Immature natural killer cell (primary cell): ENCODE measurements around the gene TRIB2. TPM values are rescaled to one million over a fixed set of nuclear protein-coding genes. Genes with fewer than 3 reads are reported as not detected.
A peak's percentile ranks its signal among the peaks of the same experiment; 100 is the strongest.

Experiments
- DNase-seq, 3 donors: peaks; one replicate each; pipeline ENCODE4 v3.0.0; 2022; ENCODE audit warnings: mixed read lengths in 1 of 3
- H3K27ac Mint-ChIP-seq, 6 donors: one replicate each; pipeline ENCODE4 v1.8.0; 2020; ENCODE audit warnings: mixed read lengths in 6 of 6, mild to moderate bottlenecking in 5 of 6, inconsistent platforms in 4 of 6, moderate library complexity in 3 of 6
- H3K27me3 Mint-ChIP-seq, 3 donors: one replicate each; pipeline ENCODE4 v1.8.0; 2020 to 2021; ENCODE audit warnings: low read depth in 3 of 3, mild to moderate bottlenecking in 3 of 3, mixed read lengths in 3 of 3, moderate library complexity in 3 of 3, inconsistent platforms in 1 of 3
- H3K36me3 Mint-ChIP-seq, 3 donors: one replicate each; pipeline ENCODE4 v1.8.0; 2020; ENCODE audit warnings: mixed read lengths in 3 of 3, inconsistent platforms in 2 of 3, mild to moderate bottlenecking in 2 of 3
- H3K4me1 Mint-ChIP-seq, 2 donors: one replicate each; pipeline ENCODE4 v1.8.0; 2020; ENCODE audit warnings: inconsistent platforms in 2 of 2, mild to moderate bottlenecking in 2 of 2, mixed read lengths in 2 of 2, moderate library complexity in 1 of 2
- H3K4me3 Mint-ChIP-seq, 5 donors: one replicate each; pipeline ENCODE4 v1.8.0; 2020; ENCODE audit warnings: mild to moderate bottlenecking in 5 of 5, mixed read lengths in 5 of 5, inconsistent platforms in 3 of 5, moderate library complexity in 3 of 5
- H3K9me3 Mint-ChIP-seq, 6 donors: one replicate each; pipeline ENCODE4 v1.8.0; 2020; ENCODE audit warnings: mild to moderate bottlenecking in 6 of 6, mixed read lengths in 6 of 6, inconsistent platforms in 4 of 6, moderate library complexity in 3 of 6
- polyA plus RNA-seq, 3 donors: library from polyadenylated mRNA; unstranded; fragments of 300-500 nt; fragmentation: Illumina TruSeq; gene quantifications; one replicate each; pipeline ENCODE4 v1.2.3, GENCODE V29; 2021

The TRIB2 gene
- polyA plus RNA-seq, 3 donors from 2014 or later, result 40.7 to 82.6 (median 44.5) TPM

DNA sequence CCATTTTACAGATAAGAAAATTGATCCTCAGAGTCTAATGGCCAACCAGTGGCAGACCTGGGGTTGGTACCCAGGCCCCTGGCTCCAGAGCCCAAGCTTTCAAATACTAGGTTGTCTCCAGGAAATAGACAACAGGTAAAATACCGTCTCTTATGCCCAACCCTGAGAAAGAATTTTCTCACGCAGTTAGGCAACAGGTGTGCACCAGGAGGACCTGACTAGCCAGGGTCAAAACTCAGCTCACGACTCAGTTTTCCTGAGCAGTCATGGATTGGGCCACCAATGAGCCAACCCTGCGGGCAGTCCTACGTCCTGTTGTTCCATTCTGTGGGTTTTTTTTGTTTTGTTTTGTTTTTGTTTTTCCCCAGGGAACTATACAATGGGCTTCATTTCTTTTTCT is 13.5 kb downstream of the TRIB2 start:
- Mint-ChIP-seq H3K4me3 (no peak overlapping the region), H3K27me3 (no peaks in the 10 kb centered on the region), H3K4me1 (peaks cover 94 to 99% of the 10 kb centered on the region in 2 donors), H3K27ac (peak overlapping the region in 1 of 6 donors; percentile 61), H3K9me3 (no peaks in the 10 kb centered on the region), H3K36me3 (peaks cover 3 to 44% (median 25%) of the 10 kb centered on the region in 3 donors)
- DNase-seq, result no peak

- Mint-ChIP-seq H3K27me3 (no peaks in the 10 kb centered on the region), H3K36me3 (peaks cover 0 to 48% (median 17%) of the 10 kb centered on the region in 3 donors)
Measured at GRCh38 chr2:12731701-12732280, 15.1 kb downstream of the TRIB2 start.

GRCh38 chr2:12732651-12733050 is 15.9 kb downstream of the TRIB2 start:
- no peak for DNase-seq
- Mint-ChIP-seq H3K27me3 (no peaks in the 10 kb centered on the region), H3K4me3 (no peak overlapping the region), H3K27ac (peak overlapping the region in 3 of 6 donors; percentile 37 to 85 (median 59)), H3K36me3 (peaks cover 3 to 54% (median 17%) of the 10 kb centered on the region in 3 donors), H3K4me1 (peaks cover 93 to 99% of the 10 kb centered on the region in 2 donors), H3K9me3 (no peaks in the 10 kb centered on the region)

More at GRCh38 chr2:12731701-12732280, 15.1 kb downstream of the TRIB2 start:
- peaks cover 94 to 99% of the 10 kb centered on the region in 2 donors for H3K4me1 Mint-ChIP-seq
- H3K27ac Mint-ChIP-seq, result peak overlapping the region in 3 of 6 donors; percentile 45 to 64 (median 61)
- DNase-seq, result no peak
- H3K4me3 Mint-ChIP-seq, result no peak overlapping the region
- H3K9me3 Mint-ChIP-seq, result no peaks in the 10 kb centered on the region

DNA sequence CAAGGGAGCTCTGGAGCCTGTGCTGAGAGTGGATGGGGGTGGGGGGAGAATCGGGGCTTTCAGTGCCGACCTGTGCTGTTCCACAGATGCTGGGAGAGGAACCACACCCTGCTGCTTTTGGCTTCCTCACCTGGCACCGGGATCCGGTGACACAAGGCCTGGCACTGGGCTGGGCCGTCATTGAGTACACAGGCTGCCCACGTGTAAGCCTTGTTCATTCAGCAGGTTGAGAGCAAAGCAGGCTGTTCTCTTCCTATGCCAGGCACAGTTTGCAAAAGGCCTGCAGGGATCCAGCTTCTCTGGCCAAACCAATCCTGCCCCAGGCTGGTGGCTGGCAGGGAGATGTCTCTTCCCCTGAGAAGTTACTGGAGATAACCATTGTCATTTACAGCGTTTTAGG is 17.1 kb downstream of the TRIB2 start:
- peak overlapping the region in 4 of 6 donors; percentile 26 to 55 (median 35) for H3K27ac Mint-ChIP-seq
- H3K4me1 Mint-ChIP-seq, result peaks cover 93 to 99% of the 10 kb centered on the region in 2 donors
- peaks cover 6 to 61% (median 13%) of the 10 kb centered on the region in 3 donors for H3K36me3 Mint-ChIP-seq
- no peak for DNase-seq
- H3K9me3 Mint-ChIP-seq, result no peaks in the 10 kb centered on the region
- no peak overlapping the region for H3K4me3 Mint-ChIP-seq
- H3K27me3 Mint-ChIP-seq, result no peaks in the 10 kb centered on the region

DNA sequence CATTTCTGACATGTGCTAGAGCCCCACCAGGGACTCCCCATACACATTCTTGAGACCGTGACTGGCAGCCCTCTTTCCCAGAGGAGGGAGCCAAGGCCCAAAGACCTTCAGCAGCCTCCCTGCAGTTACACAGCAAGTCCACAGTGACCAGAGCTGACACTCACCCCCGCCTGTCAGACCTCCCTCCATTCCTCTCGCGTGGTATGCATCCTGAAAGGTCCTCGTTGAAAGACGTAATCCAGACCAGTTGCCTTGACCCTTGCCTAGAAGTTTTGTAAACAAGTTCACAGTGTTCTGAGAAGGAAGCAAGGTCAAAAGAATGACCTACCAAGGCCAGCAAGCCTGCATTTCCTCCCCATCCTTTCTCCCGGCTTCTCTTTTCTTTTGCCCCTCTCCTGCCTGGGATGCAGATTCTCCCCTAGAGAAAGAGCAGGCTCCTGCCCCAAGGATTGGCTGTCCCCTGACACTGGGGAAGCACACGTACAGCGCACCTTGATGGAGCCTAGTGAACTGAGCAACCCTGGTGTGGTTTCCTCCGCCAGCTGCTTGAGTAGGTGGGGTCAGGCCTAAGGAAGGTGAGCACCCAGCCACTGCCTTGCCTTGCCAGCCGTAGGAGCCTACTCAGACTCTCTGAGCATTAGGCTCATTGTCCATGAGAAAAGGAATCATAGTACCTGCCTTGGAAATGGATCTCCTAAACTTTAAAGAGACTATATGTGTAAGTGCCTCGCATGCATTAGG is 18.3 kb downstream of the TRIB2 start:
- H3K4me3 Mint-ChIP-seq, result peak overlapping the region in 1 of 5 donors; percentile 51

GRCh38 chr2:12737297-12737696 is 20.6 kb downstream of the TRIB2 start:
- H3K4me1 Mint-ChIP-seq, result peaks cover 89 to 97% of the 10 kb centered on the region in 2 donors

More for the DNA sequence above, 18.3 kb downstream of the TRIB2 start:
- Mint-ChIP-seq H3K9me3 (no peaks in the 10 kb centered on the region), H3K36me3 (peaks cover 6 to 61% (median 7%) of the 10 kb centered on the region in 3 donors), H3K27ac (peak overlapping the region in 3 of 6 donors; percentile 58 to 84 (median 78)), H3K4me1 (peaks cover 93 to 99% of the 10 kb centered on the region in 2 donors), H3K27me3 (no peaks in the 10 kb centered on the region)
- no peak for DNase-seq

GRCh38 chr2:12737738-12738485 is 21.2 kb downstream of the TRIB2 start:
- Mint-ChIP-seq H3K27ac (peak overlapping the region in 3 of 6 donors; percentile 4 to 80 (median 18)), H3K36me3 (peaks cover 7 to 70% (median 21%) of the 10 kb centered on the region in 3 donors), H3K9me3 (no peaks in the 10 kb centered on the region), H3K4me1 (peaks cover 92 to 97% of the 10 kb centered on the region in 2 donors), H3K27me3 (no peaks in the 10 kb centered on the region), H3K4me3 (no peak overlapping the region)
- DNase-seq, result no peak

More at GRCh38 chr2:12737297-12737696, 20.6 kb downstream of the TRIB2 start:
- no peak for DNase-seq
- Mint-ChIP-seq H3K27me3 (no peaks in the 10 kb centered on the region), H3K36me3 (peaks cover 7 to 68% (median 20%) of the 10 kb centered on the region in 3 donors), H3K9me3 (no peaks in the 10 kb centered on the region), H3K4me3 (peak overlapping the region in 2 of 5 donors; percentile 11 to 34), H3K27ac (peak overlapping the region in 4 of 6 donors; percentile 18 to 86 (median 67))

- H3K4me3 Mint-ChIP-seq, result peak overlapping the region in 2 of 5 donors; percentile 4 to 41
- H3K36me3 Mint-ChIP-seq, result peaks cover 7 to 61% (median 21%) of the 10 kb centered on the region in 3 donors
- peak overlapping the region in 5 of 6 donors; percentile 20 to 74 (median 31) for H3K27ac Mint-ChIP-seq
- H3K4me1 Mint-ChIP-seq, result peaks cover 88 to 94% of the 10 kb centered on the region in 2 donors
- no peaks in the 10 kb centered on the region for H3K9me3 Mint-ChIP-seq
- no peak for DNase-seq
- peaks cover 0 to 2% (median 0%) of the 10 kb centered on the region in 3 donors for H3K27me3 Mint-ChIP-seq
Measured at GRCh38 chr2:12739721-12740254, 23.1 kb downstream of the TRIB2 start.

- Mint-ChIP-seq H3K27ac (peak overlapping the region in 3 of 6 donors; percentile 1 to 81 (median 62)), H3K4me3 (no peak overlapping the region), H3K36me3 (peaks cover 0 to 50% (median 21%) of the 10 kb centered on the region in 3 donors), H3K4me1 (peaks cover 72 to 78% of the 10 kb centered on the region in 2 donors), H3K27me3 (peaks cover 0 to 2% (median 2%) of the 10 kb centered on the region in 3 donors), H3K9me3 (no peaks in the 10 kb centered on the region)
- DNase-seq, result no peak
Measured at GRCh38 chr2:12741380-12741779, 24.6 kb downstream of the TRIB2 start.

DNA sequence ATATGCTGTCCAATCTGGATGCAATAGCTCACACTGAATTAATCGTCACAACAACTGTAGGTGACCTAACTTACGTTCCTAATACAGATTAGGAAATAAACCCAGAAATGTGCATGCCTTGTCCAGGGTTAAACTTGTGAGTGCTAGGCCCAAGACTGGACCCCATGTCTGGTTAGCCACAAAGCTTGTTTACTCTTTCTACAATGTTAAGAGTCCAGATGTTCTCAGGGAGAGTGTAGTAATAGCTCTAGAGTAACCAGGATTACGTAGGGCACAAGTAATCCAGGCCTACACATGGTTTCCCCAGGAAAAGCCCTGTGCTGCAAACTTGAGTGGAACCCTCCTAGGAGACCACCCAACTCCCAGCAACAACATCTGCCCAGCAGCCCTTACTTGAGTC is 26.2 kb downstream of the TRIB2 start:
- Mint-ChIP-seq H3K27me3 (peaks cover 0 to 2% (median 2%) of the 10 kb centered on the region in 3 donors), H3K4me3 (peak overlapping the region in 1 of 5 donors; percentile 10), H3K36me3 (peaks cover 0 to 40% (median 18%) of the 10 kb centered on the region in 3 donors), H3K4me1 (peaks cover 58 to 63% of the 10 kb centered on the region in 2 donors), H3K9me3 (no peaks in the 10 kb centered on the region), H3K27ac (no peak overlapping the region)
- no peak for DNase-seq

DNA sequence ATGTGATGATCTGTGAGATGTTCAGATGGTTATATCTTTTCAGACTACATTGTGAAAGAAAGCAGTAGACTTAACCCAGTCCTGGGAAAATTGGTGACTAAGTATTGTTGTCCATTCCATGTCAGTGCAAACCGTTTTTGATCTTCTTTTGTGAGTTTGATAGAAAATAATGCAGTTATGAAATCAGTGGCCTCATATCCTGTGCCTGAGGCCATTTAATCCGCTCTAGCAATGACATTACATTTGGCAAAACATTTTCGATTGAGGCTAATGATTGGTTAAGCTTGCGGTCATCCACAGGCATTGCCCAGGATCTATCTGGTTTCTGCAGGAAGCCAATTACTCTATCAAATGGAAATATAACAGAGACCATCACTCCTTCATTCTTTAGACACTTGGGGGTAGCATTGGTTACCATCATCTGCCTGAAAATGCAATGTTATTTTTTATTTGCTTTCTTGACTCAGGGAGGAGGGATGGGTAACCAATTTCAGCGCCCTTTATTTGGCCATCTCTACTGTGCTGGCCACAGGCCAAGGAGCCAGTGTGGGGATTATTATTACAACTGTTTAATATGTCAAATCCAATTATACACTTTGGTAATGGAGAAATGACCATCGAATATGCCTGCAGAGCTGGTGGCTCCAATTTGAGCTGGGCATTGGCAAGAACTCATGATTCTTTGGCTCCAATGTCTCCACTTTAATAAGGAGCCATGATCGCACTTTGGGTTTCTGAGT is 33.6 kb downstream of the TRIB2 start:
- Mint-ChIP-seq H3K27ac (no peak overlapping the region), H3K4me3 (no peak overlapping the region), H3K36me3 (peaks cover 0 to 6% (median 0%) of the 10 kb centered on the region in 3 donors), H3K9me3 (no peaks in the 10 kb centered on the region), H3K27me3 (peaks cover 2 to 6% (median 4%) of the 10 kb centered on the region in 3 donors), H3K4me1 (no peaks in the 10 kb centered on the region)
- DNase-seq, result no peak

DNA sequence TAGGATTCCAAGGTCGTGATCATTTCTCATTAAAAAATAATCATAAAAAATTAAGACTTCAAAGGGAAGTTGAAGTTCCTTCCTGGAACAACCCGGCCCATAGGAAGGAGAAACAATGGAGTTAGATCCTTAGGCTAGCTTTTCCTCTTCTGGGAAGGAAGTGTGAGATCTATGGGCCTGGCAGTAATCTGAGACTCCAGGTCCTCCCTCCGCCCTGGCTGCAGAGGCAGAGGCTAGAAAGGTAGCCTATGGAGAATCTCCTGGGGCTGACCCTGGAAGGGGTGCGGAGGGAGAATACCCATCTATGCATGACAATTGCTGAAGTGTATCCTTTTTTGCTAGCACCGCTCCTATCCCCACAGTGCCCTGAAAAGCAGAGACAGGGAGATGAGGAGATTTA is 37.9 kb downstream of the TRIB2 start:
- H3K27ac Mint-ChIP-seq, result no peak overlapping the region
- no peaks in the 10 kb centered on the region for H3K9me3 Mint-ChIP-seq
- H3K27me3 Mint-ChIP-seq, result peaks cover 2 to 6% (median 3%) of the 10 kb centered on the region in 3 donors
- DNase-seq, result no peak
- H3K4me3 Mint-ChIP-seq, result no peak overlapping the region
- H3K36me3 Mint-ChIP-seq, result peaks cover 0 to 3% (median 0%) of the 10 kb centered on the region in 3 donors
- H3K4me1 Mint-ChIP-seq, result no peaks in the 10 kb centered on the region

DNA sequence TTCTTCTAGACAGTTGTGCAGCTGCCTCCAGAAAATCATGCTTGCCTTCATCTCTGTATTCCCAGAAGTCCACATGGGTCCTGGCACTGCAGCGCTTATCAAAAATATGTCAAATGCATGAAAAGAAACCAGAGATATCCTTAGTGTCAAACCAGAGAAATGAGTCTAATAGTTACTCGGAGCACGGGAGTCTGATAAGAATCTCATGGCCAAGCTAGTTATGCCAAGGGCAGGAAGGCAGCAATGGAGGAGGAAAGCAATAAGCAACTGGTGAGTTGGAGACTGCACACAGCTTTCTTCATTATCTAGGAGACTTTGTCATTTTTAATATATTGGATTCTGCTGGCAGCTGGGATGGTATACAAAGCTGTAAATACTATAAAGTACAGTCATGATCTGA is 38.6 kb downstream of the TRIB2 start:
- H3K9me3 Mint-ChIP-seq, result no peaks in the 10 kb centered on the region
- DNase-seq, result no peak
- no peak overlapping the region for H3K27ac Mint-ChIP-seq
- no peaks in the 10 kb centered on the region for H3K4me1 Mint-ChIP-seq
- H3K27me3 Mint-ChIP-seq, result peaks cover 2 to 6% (median 3%) of the 10 kb centered on the region in 3 donors
- H3K36me3 Mint-ChIP-seq, result peaks cover 0 to 3% (median 0%) of the 10 kb centered on the region in 3 donors
- no peak overlapping the region for H3K4me3 Mint-ChIP-seq
